BLaER1 (cell line): ENCODE measurements around the gene SLC22A4.

ENCODE experiments used
- H3K27ac ChIP-seq: shearing (Covaris generic); formaldehyde crosslinking; 2 replicates; pipeline ENCODE4 v1.8.1; 2022
- H3K27me3 ChIP-seq: shearing (Covaris generic); formaldehyde crosslinking; 2 replicates; pipeline ENCODE4 v1.8.1; 2022
- H3K36me3 ChIP-seq: shearing (Covaris generic); formaldehyde crosslinking; 2 replicates; pipeline ENCODE4 v1.8.1; 2022
- H3K4me1 ChIP-seq: shearing (Covaris generic); formaldehyde crosslinking; 2 replicates; pipeline ENCODE4 v1.8.1; 2022
- H3K4me2 ChIP-seq: shearing (Covaris generic); formaldehyde crosslinking; 2 replicates; pipeline ENCODE4 v1.8.1; 2022
- H3K4me3 ChIP-seq: shearing (Covaris generic); formaldehyde crosslinking; 2 replicates; pipeline ENCODE4 v1.8.1; 2022
- H3K9ac ChIP-seq: shearing (Covaris generic); formaldehyde crosslinking; 2 replicates; pipeline ENCODE4 v1.8.1; 2022
- H3K9me3 ChIP-seq: shearing (Covaris generic); formaldehyde crosslinking; 2 replicates; pipeline ENCODE4 v1.8.1; 2022
- H4K20me1 ChIP-seq: shearing (Covaris generic); formaldehyde crosslinking; 2 replicates; pipeline ENCODE4 v1.8.1; 2022
- Cebpa-rat ChIP-seq: shearing (Covaris generic); IDR thresholded peaks from 2 replicates; pipeline ENCODE4 v1.8.1; 2022

Gene SLC22A4

GRCh38 chr5:132363431-132364112, 69.4 kb downstream of the SLC22A4 start:
- no peak overlapping the region for H3K27ac ChIP-seq
- no peak for TF ChIP-seq Cebpa-rat

GRCh38 chr5:132364319-132364718, 70.1 kb downstream of the SLC22A4 start:
- Histone ChIP-seq H3K4me1 (peaks cover 5% of the 10 kb centered on the region), H4K20me1 (no peaks in the 10 kb centered on the region), H3K4me3 (no peak overlapping the region), H3K36me3 (no peaks in the 10 kb centered on the region), H3K9me3 (no peaks in the 10 kb centered on the region), H3K9ac (no peak overlapping the region), H3K27me3 (no peaks in the 10 kb centered on the region), H3K4me2 (no peak overlapping the region), H3K27ac (no peak overlapping the region)
- peak; percentile 61; the same call in 1 of the 2 replicates for TF ChIP-seq Cebpa-rat

More at GRCh38 chr5:132363431-132364112, 69.4 kb downstream of the SLC22A4 start:
- Histone ChIP-seq H3K4me2 (no peak overlapping the region), H3K4me3 (no peak overlapping the region), H3K4me1 (peaks cover under 1% of the 10 kb centered on the region; the same call in 1 of the 2 replicates), H4K20me1 (no peaks in the 10 kb centered on the region), H3K36me3 (no peaks in the 10 kb centered on the region), H3K27me3 (no peaks in the 10 kb centered on the region), H3K9me3 (no peaks in the 10 kb centered on the region), H3K9ac (no peak overlapping the region)

GRCh38 chr5:132365213-132365612, 71.0 kb downstream of the SLC22A4 start:
- H3K27ac ChIP-seq: no peak overlapping the region
- no peaks in the 10 kb centered on the region for H4K20me1 ChIP-seq
- no peak overlapping the region for H3K9ac ChIP-seq
- TF ChIP-seq Cebpa-rat: no peak
- H3K4me3 ChIP-seq: no peak overlapping the region
- no peaks in the 10 kb centered on the region for H3K36me3 ChIP-seq
- H3K4me1 ChIP-seq: peaks cover 10% of the 10 kb centered on the region
- H3K27me3 ChIP-seq: no peaks in the 10 kb centered on the region
- H3K9me3 ChIP-seq: no peaks in the 10 kb centered on the region
- H3K4me2 ChIP-seq: no peak overlapping the region

GRCh38 chr5:132368186-132368585, 74.0 kb downstream of the SLC22A4 start:
- Histone ChIP-seq H3K9me3 (no peaks in the 10 kb centered on the region), H3K36me3 (no peaks in the 10 kb centered on the region), H3K27ac (no peak overlapping the region), H3K4me3 (no peak overlapping the region), H4K20me1 (no peaks in the 10 kb centered on the region), H3K4me2 (no peak overlapping the region), H3K9ac (no peak overlapping the region), H3K27me3 (no peaks in the 10 kb centered on the region), H3K4me1 (peaks cover 30% of the 10 kb centered on the region)
- no peak for TF ChIP-seq Cebpa-rat

GRCh38 chr5:132369007-132369473, 74.8 kb downstream of the SLC22A4 start:
- peak overlapping the region; percentile 97 for H3K4me2 ChIP-seq
- peak overlapping the region; percentile 50 for H3K27ac ChIP-seq
- peak overlapping the region; percentile 79 for H3K9ac ChIP-seq

GRCh38 chr5:132369474-132370180, 75.4 kb downstream of the SLC22A4 start, which contains the start of gene SLC22A5:
Gene SLC22A5, plus strand, starts transcription at chr5:132369710. Its CDS starts 263 bp downstream, at chr5:132369973.
- H3K27me3 ChIP-seq: no peaks in the 10 kb centered on the region
- no peaks in the 10 kb centered on the region for H3K36me3 ChIP-seq
- no peaks in the 10 kb centered on the region for H3K9me3 ChIP-seq
- H3K9ac ChIP-seq: peak within 1 kb of the TSS; percentile 79
- H4K20me1 ChIP-seq: no peaks in the 10 kb centered on the region
- H3K4me1 ChIP-seq: peaks cover 30% of the 10 kb centered on the region
- peak within 1 kb of the TSS; percentile 97 for H3K4me2 ChIP-seq
- no peak for TF ChIP-seq Cebpa-rat
- H3K4me3 ChIP-seq: peak within 1 kb of the TSS; percentile 75
- peak within 1 kb of the TSS; percentile 50 for H3K27ac ChIP-seq

More at GRCh38 chr5:132369007-132369473, 74.8 kb downstream of the SLC22A4 start:
- peaks cover 30% of the 10 kb centered on the region for H3K4me1 ChIP-seq
- no peaks in the 10 kb centered on the region for H3K36me3 ChIP-seq
- no peaks in the 10 kb centered on the region for H3K9me3 ChIP-seq
- H3K4me3 ChIP-seq: peak overlapping the region; percentile 75
- no peak for TF ChIP-seq Cebpa-rat
- H3K27me3 ChIP-seq: no peaks in the 10 kb centered on the region
- no peaks in the 10 kb centered on the region for H4K20me1 ChIP-seq

GRCh38 chr5:132370181-132370970, 76.2 kb downstream of the SLC22A4 start:
- Histone ChIP-seq H3K27me3 (no peaks in the 10 kb centered on the region), H3K4me3 (peak overlapping the region; percentile 75), H3K36me3 (no peaks in the 10 kb centered on the region), H4K20me1 (no peaks in the 10 kb centered on the region; the same call in 1 of the 2 replicates), H3K4me2 (peak overlapping the region; percentile 97), H3K9me3 (no peaks in the 10 kb centered on the region), H3K9ac (peak overlapping the region; percentile 79), H3K4me1 (peaks cover 30% of the 10 kb centered on the region), H3K27ac (peak overlapping the region; percentile 50)
- TF ChIP-seq Cebpa-rat: no peak

GRCh38 chr5:132370971-132371602, 76.9 kb downstream of the SLC22A4 start:
- no peaks in the 10 kb centered on the region for H3K27me3 ChIP-seq
- H4K20me1 ChIP-seq: no peaks in the 10 kb centered on the region; the same call in 1 of the 2 replicates
- no peak overlapping the region for H3K27ac ChIP-seq
- peaks cover 30% of the 10 kb centered on the region for H3K4me1 ChIP-seq
- H3K4me2 ChIP-seq: peak overlapping the region; percentile 97
- H3K36me3 ChIP-seq: no peaks in the 10 kb centered on the region
- H3K4me3 ChIP-seq: no peak overlapping the region
- H3K9ac ChIP-seq: no peak overlapping the region
- H3K9me3 ChIP-seq: no peaks in the 10 kb centered on the region
- no peak for TF ChIP-seq Cebpa-rat

- H3K4me2 ChIP-seq: peak overlapping the region; percentile 29
- no peaks in the 10 kb centered on the region for H3K9me3 ChIP-seq
- no peak for TF ChIP-seq Cebpa-rat
- H4K20me1 ChIP-seq: no peaks in the 10 kb centered on the region; the same call in 1 of the 2 replicates
- H3K27me3 ChIP-seq: no peaks in the 10 kb centered on the region
- no peak overlapping the region for H3K27ac ChIP-seq
- H3K4me1 ChIP-seq: peaks cover 30% of the 10 kb centered on the region
- no peaks in the 10 kb centered on the region for H3K36me3 ChIP-seq
- no peak overlapping the region for H3K4me3 ChIP-seq
- H3K9ac ChIP-seq: no peak overlapping the region
These were observed 77.4 kb downstream of the SLC22A4 start for GRCh38 chr5:132371603-132371994.
